KMS-11 (cell line): ENCODE measurements around the gene CAMTA1.

Experiments
- H2AFZ ChIP-seq: fragments of 200-600 bp; sonication (generic); 2 replicates; pipeline ENCODE4 v1.6.1; 2016; ENCODE audit warnings: antibody characterized with exemption, mixed run types, low read depth
- H3K27ac ChIP-seq: fragments of 200-600 bp; sonication (generic); 2 replicates; pipeline ENCODE4 v1.6.1; 2016; ENCODE audit warnings: mild to moderate bottlenecking, mixed run types
- H3K27me3 ChIP-seq: fragments of 200-600 bp; sonication (generic); 2 replicates; pipeline ENCODE4 v1.6.1; 2017; ENCODE audit warnings: mild to moderate bottlenecking, low read depth, mixed run types, moderate library complexity; ENCODE audit not compliant: insufficient read depth
- H3K36me3 ChIP-seq: fragments of 200-600 bp; sonication (generic); 2 replicates; pipeline ENCODE4 v1.6.1; 2017; ENCODE audit warnings: mild to moderate bottlenecking, mixed run types; ENCODE audit not compliant: insufficient read depth
- H3K4me1 ChIP-seq: fragments of 200-600 bp; sonication (generic); 2 replicates; pipeline ENCODE4 v1.6.1; 2016; ENCODE audit warnings: mild to moderate bottlenecking, low read depth, mixed run types; ENCODE audit not compliant: poor library complexity, severe bottlenecking
- H3K4me2 ChIP-seq: fragments of 200-600 bp; sonication (generic); 2 replicates; pipeline ENCODE4 v1.7.0; 2016; ENCODE audit warnings: mild to moderate bottlenecking, mixed run types
- H3K4me3 ChIP-seq: fragments of 200-600 bp; sonication (generic); IDR thresholded peaks from 2 replicates; pipeline ENCODE4 v1.6.1; 2017; ENCODE audit warnings: low read depth, low read length, mixed read lengths; ENCODE audit not compliant: insufficient read depth
- H3K79me2 ChIP-seq: fragments of 200-600 bp; sonication (generic); 2 replicates; pipeline ENCODE4 v1.6.1; 2016; ENCODE audit warnings: low read depth, mixed run types; ENCODE audit not compliant: insufficient read depth
- H3K9ac ChIP-seq: fragments of 200-600 bp; sonication (generic); 2 replicates; pipeline ENCODE4 v1.6.1; 2016; ENCODE audit warnings: mild to moderate bottlenecking, mixed run types
- H4K20me1 ChIP-seq: fragments of 200-600 bp; sonication (generic); 2 replicates; pipeline ENCODE4 v1.6.1; 2016; ENCODE audit warnings: mild to moderate bottlenecking, mixed run types; ENCODE audit not compliant: insufficient read depth
- CTCF ChIP-seq: fragments of 200-600 bp; sonication (generic); conservative IDR thresholded peaks from 2 replicates; pipeline ENCODE4 v1.6.1; 2017; ENCODE audit warnings: low read depth, mild to moderate bottlenecking, antibody characterized with exemption, low read length, moderate library complexity, mixed read lengths

CAMTA1 gene

GRCh38 chr1:6922096-6922931 is 137.1 kb downstream of the CAMTA1 start:
- H3K79me2 ChIP-seq, result no peaks in the 10 kb centered on the region
- H3K4me3 ChIP-seq, result no peak overlapping the region
- H3K4me2 ChIP-seq, result peak overlapping the region; percentile 88
- H4K20me1 ChIP-seq, result no peaks in the 10 kb centered on the region
- H3K9ac ChIP-seq, result peak overlapping the region; percentile 77; the same call in 1 of the 2 replicates
- peaks cover 100% of the 10 kb centered on the region for H3K4me1 ChIP-seq
- H3K27ac ChIP-seq, result peak overlapping the region; percentile 99
- H3K27me3 ChIP-seq, result no peaks in the 10 kb centered on the region
- TF ChIP-seq CTCF, result no peak
- H2AFZ ChIP-seq, result peak overlapping the region; percentile 24; the same call in 1 of the 2 replicates
- H3K36me3 ChIP-seq, result no peaks in the 10 kb centered on the region

GRCh38 chr1:6923012-6923411 is 137.8 kb downstream of the CAMTA1 start:
- peak overlapping the region; percentile 88 for H3K4me2 ChIP-seq
- no peaks in the 10 kb centered on the region for H4K20me1 ChIP-seq
- no peaks in the 10 kb centered on the region for H3K79me2 ChIP-seq
- H3K36me3 ChIP-seq, result no peaks in the 10 kb centered on the region
- H3K4me1 ChIP-seq, result peaks cover 100% of the 10 kb centered on the region
- H3K27ac ChIP-seq, result peak overlapping the region; percentile 99
- no peaks in the 10 kb centered on the region for H3K27me3 ChIP-seq
- TF ChIP-seq CTCF, result no peak
- peak overlapping the region; percentile 24; the same call in 1 of the 2 replicates for H2AFZ ChIP-seq
- no peak overlapping the region for H3K4me3 ChIP-seq
- peak overlapping the region; percentile 77; the same call in 1 of the 2 replicates for H3K9ac ChIP-seq

- Histone ChIP-seq H3K4me3 (no peak overlapping the region), H3K27me3 (no peaks in the 10 kb centered on the region), H3K27ac (peak overlapping the region; percentile 99), H3K79me2 (no peaks in the 10 kb centered on the region), H3K36me3 (no peaks in the 10 kb centered on the region), H3K4me1 (peaks cover 99% of the 10 kb centered on the region), H2AFZ (peak overlapping the region; percentile 24; the same call in 1 of the 2 replicates), H3K9ac (peak overlapping the region; percentile 77; the same call in 1 of the 2 replicates), H4K20me1 (no peaks in the 10 kb centered on the region), H3K4me2 (peak overlapping the region; percentile 88)
- no peak for TF ChIP-seq CTCF
Observed at GRCh38 chr1:6923416-6923815, 138.2 kb downstream of the CAMTA1 start.

GRCh38 chr1:6923955-6924881 is 139.0 kb downstream of the CAMTA1 start:
- H3K79me2 ChIP-seq, result no peaks in the 10 kb centered on the region
- no peaks in the 10 kb centered on the region for H3K27me3 ChIP-seq
- H3K4me1 ChIP-seq, result peaks cover 93% of the 10 kb centered on the region
- peak overlapping the region; percentile 88 for H3K4me2 ChIP-seq
- TF ChIP-seq CTCF, result no peak
- no peaks in the 10 kb centered on the region for H3K36me3 ChIP-seq
- H4K20me1 ChIP-seq, result no peaks in the 10 kb centered on the region
- H2AFZ ChIP-seq, result peak overlapping the region; percentile 24; the same call in 1 of the 2 replicates
- H3K9ac ChIP-seq, result peak overlapping the region; percentile 77; the same call in 1 of the 2 replicates
- H3K27ac ChIP-seq, result peak overlapping the region; percentile 99
- no peak overlapping the region for H3K4me3 ChIP-seq
